GM18526 (cell line): ENCODE data around the gene AGO4.

Experiments used
- POLR2A ChIP-seq: IDR thresholded peaks from 3 replicates; pipeline ENCODE4 v1.6.1; 2011; ENCODE audit not compliant: insufficient read length; ENCODE audit errors: extremely low read depth

The AGO4 gene

DNA sequence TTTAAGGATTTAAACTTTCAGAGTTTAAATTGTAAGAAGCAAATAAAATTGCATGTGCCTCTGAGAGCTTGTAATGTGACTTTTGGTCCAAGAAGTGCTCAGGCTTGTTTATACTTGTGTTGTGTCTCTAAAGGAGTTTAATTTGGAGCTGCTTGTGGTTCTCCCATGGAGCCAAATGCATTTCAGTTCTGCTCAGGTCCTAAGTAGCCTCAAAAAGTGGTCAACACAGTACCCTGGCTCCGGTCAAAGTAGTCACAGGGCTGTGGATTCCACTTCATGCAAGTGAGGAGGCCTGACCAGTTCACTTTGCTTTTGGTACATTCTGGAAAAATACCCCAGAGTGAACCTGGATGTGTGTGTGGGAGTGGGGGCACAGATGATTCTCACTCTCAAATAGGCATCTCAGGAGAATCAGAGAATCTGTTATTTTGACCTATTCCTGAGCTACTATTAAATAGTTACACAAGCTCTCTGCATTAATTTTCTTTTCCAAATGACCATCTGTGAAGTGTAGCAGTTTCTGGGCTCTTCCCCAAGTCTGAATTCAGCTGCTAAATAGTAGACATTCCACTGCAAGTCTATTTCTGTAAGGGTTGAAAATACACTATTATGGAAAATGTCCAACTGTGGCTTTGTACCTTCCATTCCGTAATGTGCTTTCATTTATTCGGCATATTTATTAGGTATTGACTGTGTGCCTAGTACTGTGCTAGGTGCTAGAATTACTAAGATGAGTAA, 43.5 kb downstream of the AGO4 start:
- TF ChIP-seq POLR2A, result no peak

DNA sequence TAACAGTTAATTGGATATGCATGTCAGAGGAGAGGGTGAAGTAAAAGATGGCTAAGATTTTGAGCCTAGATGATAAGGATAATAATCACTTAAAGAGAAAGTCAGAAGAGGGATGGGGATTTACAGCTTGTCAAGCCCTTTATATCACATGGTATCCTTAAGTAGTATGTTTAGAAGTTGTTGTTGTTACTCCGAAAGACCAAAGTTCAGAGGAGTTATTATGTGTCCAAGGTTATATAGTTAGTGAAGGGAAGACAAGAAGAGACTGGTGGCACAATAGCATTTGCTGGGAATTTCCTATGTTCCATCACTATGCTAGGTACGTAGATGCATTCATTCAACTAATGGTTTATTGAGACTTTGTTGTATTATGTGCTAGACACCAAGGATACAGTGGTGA, 44.4 kb downstream of the AGO4 start:
- TF ChIP-seq POLR2A, result no peak

- TF ChIP-seq POLR2A, result no peak
These were observed 47.3 kb downstream of the AGO4 start for GRCh38 chr1:35854989-35855700.

- no peak for TF ChIP-seq POLR2A
These were observed 49.1 kb downstream of the AGO4 start for GRCh38 chr1:35856964-35857363.

DNA sequence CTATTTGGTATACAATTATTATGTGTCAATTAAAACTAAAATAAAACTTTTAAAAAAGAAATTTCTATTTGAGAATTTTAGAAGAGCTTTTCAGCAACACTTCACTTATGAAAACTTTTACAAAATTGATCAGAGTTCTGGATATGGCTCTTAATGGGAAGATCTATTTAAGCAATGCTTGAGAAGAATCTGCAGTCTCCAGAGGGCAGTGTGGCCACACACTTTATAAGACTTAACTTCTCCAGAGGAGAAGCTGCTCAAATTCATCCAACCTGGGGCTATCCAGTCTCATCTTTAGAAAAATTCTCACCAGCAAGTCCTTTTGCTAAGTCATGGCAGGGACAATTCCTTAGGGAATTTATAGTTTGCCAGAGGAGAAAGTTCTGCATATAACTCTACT, 50.0 kb downstream of the AGO4 start:
- no peak for TF ChIP-seq POLR2A

DNA sequence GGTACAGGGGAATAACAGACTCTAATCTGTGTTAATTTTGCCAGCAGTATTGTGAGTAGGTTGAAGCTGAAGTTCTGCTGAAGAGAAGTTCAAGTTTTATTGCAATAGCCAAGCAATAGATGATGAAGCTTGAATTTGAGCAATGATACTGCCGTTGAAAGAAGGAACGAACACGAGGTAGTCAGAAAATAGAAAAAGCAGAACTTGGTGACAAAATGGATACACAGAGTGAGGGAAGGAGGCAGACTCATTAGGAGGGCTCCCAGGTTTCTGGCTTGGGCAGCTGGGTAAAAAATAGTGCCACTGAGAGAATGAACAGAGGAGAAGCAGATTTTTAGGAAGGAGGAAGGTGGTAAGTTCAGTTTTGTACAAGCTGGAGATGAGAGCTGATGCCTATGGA, 52.9 kb downstream of the AGO4 start:
- TF ChIP-seq POLR2A, result no peak

DNA sequence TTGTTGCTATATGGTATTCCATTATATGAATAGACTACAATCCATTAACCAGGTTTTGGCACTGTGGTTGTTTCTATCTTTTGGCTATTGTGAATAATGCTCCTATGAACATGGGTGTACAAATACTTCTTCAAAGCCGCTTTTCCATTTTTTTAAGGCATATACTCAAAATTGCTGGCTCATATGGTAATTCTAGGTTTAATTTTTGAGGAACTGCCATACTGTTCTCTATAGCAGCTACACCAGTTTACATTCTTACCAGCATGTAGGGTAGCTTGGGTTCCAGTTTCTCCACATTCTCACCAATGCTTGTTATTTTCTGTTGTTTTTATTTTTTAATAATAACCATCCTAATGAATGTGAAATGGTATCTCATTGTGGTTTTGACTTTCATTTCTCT, 55.3 kb downstream of the AGO4 start:
- no peak for TF ChIP-seq POLR2A

- no peak for TF ChIP-seq POLR2A
These were observed 56.2 kb downstream of the AGO4 start for GRCh38 chr1:35863881-35864625.

- no peak for TF ChIP-seq POLR2A
These were observed 57.0 kb downstream of the AGO4 start for GRCh38 chr1:35864813-35865212.

- no peak for TF ChIP-seq POLR2A
These were observed 59.2 kb downstream of the AGO4 start for GRCh38 chr1:35866991-35867390.

- no peak for TF ChIP-seq POLR2A
These were observed 63.0 kb downstream of the AGO4 start for GRCh38 chr1:35870651-35871309.

GRCh38 chr1:35873243-35873750, 65.5 kb downstream of the AGO4 start:
- no peak for TF ChIP-seq POLR2A

DNA sequence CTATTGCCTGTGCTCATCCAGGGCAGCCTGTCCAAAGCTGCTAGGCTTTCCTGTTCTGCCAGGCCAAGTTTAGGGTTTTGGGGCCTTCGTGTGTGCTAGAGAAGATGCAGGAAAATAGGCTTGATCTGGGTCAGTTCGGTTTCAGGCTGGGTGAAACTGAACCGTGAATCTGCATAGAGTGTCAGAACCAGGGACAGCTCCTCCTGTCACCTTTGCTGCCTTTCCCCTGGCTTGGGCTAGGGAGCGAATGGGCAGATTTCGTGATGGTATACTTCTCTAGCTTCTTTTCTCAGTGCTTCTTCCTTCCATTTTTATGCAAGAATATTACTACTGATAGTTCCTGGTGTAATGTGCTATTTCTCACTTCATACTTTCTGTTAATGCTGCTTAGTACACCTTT, 69.2 kb downstream of the AGO4 start:
- no peak for TF ChIP-seq POLR2A

GRCh38 chr1:35881850-35882273, 74.0 kb downstream of the AGO4 start:
- no peak for TF ChIP-seq POLR2A

DNA sequence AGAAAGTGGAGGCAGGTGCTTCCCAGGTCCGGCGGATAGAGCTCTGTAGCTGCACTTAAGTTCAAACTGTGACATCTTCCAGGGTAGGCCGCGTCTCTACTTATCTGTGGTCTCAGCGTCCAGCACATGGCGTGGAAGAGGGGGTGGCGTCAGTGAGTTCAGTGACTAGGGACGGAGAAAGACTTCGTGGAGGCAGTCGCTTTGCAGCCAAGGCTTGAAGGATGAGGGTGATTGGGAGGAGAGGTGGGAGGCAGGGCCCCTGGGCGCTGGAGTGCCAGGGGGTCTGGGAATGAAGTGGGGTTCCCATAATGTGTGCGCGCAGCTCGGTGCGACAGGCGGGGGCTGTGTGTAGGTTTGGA, 74.7 kb downstream of the AGO4 start:
- TF ChIP-seq POLR2A, result no peak
